Activated CD4-positive, alpha-beta T cell treated with anti-CD3 and anti-CD28 coated beads, Interleukin-2, amount 50 U/mL, for 16 hours (primary cell): ENCODE results near the gene NRG2.

Source experiments
- DNase-seq: peaks from one replicate; pipeline ENCODE4 v3.0.0-alpha.2; 2020

NRG2 gene

DNA sequence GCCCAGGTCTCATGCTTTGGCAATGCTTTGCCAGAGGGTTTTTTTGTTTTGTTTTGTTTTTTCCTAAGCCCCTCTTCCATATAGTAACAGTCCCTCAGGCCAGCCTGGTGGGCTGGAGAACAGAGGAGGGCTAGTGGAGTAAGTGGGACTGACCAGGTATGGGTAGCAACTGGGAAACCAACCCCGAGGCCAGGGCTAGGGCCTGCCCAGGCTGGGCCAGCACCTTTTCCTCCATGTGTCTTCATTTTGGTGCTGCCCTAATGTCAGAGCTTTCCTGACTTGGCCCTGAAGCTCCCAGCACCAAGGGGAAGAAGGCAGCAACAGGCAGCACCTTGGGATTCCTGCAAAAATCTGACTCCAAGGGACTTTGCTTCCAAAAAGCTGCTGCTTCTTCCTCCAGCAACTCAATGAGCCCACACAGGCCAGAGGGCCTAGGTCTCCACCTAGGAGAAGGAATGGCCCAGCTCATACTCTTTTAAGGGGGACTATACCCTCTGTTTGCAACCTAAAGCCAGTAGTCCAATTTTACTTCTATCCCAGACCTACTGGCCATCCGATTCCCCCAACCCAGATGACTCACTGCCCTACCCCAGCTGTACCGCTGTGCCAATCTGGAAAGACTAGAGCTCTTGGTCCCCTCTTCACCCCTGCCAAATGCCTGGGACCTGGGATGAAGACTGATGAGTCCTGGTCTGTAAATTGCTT, 142.4 kb downstream of the NRG2 start:
- no peak for DNase-seq

DNA sequence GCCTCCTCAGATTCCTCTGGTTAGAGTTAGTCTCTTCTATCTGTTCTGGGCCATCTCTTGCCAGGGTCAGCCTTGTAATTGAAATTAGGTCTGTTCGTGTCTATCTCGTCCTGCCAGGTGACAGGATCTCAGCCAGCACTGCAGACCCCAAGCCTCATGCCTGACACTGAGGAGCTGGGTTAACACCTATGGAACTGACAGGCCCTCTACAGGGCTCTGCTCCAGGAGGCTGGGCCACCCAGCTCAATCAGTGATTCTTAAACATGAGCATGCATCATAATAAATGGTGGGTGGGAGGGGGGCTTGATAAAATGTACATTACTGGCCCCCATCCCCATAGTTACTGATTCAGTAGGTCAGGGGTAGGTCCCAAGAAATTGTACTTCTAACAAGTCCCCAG, 144.1 kb downstream of the NRG2 start:
- no peak for DNase-seq

- DNase-seq: no peak
These were observed 145.1 kb downstream of the NRG2 start for GRCh38 chr5:139897982-139898381.

GRCh38 chr5:139897342-139897741, 145.8 kb downstream of the NRG2 start:
- DNase-seq: no peak

- DNase-seq: no peak
These were observed 146.4 kb downstream of the NRG2 start for GRCh38 chr5:139896718-139897117.

DNA sequence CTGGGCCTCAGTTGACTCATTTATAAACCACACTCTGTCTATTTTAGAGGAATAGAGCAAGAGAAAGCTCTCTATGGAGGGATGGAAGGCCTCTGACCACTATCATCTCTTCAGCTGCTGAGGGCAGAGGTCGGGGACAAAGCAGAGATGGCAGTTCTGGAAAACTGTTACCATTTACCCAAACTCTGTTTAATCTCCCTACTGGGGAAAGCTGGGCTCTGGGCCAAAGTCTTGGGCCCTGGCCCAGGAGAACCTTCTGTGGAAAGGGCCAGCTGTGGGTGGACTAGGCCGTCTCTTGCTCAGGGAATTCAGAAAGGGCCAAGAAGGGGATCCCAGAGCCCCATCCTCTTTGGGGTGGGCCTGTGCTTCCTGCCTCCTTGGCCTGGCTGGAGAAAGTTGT, 147.5 kb downstream of the NRG2 start:
- DNase-seq: no peak

DNA sequence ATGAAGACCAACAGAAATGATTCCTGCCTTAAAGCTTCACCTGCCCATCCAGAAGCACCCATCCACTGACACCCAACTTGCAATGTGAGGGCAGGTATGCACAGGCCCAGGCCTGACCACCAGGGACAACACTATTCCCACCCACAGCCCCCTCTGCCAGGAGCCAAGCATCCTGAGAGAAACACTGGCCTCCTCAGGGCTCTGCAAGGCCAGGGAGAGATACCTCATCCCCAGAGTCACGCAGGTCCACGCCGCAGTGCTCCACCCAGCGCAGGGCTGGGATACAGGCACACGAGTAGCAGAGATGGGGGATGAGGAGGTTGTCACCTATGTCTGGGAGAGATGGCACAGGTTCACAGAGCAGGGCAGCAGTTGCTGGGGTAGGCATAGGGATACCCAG, 148.1 kb downstream of the NRG2 start:
- no peak for DNase-seq

- DNase-seq: no peak
These were observed 149.2 kb downstream of the NRG2 start for GRCh38 chr5:139893873-139894272.

DNA sequence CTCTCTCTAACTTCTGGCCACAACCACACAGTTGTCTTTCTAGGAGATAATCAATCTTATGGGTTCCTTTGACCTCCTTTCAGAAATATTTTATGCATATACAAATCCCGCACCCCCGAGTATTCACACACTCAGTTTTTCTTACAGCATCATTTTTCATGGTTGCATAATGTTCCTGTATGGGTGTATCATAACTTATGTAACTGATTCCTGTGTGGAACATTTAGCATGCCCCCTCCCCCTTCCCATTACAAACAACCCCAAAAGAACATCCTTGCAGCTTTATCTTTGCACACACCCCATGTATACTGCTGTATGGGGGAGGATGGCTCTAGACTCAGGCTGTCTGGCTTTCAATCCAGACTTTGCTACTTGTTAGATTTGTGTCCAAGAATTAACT, 153.7 kb downstream of the NRG2 start:
- DNase-seq: no peak

- DNase-seq: no peak
These were observed 154.7 kb downstream of the NRG2 start for GRCh38 chr5:139888370-139888769.

DNA sequence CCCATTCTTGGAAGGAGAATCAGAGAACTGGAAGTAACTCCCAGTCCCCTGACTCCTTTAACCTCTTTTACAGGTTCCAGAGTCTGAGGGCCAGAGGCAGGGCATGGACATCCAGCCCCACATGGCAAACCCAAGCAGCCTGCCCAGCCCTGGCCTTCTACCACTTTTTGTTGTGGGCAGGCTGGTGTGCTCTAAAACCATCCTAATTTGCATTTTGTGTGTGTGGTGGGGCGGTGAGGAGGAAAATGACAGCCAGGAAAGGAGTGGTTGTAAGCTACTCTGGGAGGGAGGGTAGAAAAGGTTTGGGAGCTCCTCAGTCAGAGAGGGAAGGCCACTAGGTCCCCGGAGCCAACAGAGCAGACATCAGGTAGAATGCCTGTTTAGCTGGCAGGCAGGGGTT, 156.9 kb downstream of the NRG2 start:
- DNase-seq: no peak

DNA sequence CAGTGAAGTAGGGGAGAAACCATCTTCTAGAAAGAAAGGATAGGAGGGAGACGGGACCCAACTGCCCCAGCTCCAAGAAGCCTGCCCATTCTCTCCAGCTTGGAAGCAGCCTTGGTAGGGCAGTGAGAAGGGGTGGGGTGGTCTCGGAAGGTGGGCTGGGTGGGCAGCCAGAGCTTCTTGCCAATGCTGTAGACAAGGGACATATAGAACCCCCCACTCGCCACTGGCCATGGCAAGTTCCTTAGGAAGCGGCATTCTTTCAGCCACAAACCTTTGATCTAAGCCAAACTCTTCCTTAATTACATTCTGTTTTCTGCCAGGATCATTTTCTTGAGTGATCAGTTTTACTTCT, 157.3 kb downstream of the NRG2 start:
- DNase-seq: no peak

- DNase-seq: no peak
These were observed 157.8 kb downstream of the NRG2 start for GRCh38 chr5:139885172-139885856.

- no peak for DNase-seq
These were observed 158.4 kb downstream of the NRG2 start for GRCh38 chr5:139884734-139885133.

GRCh38 chr5:139884144-139884543, 159.0 kb downstream of the NRG2 start:
- DNase-seq: no peak

GRCh38 chr5:139882961-139883539, 160.0 kb downstream of the NRG2 start:
- DNase-seq: no peak

DNA sequence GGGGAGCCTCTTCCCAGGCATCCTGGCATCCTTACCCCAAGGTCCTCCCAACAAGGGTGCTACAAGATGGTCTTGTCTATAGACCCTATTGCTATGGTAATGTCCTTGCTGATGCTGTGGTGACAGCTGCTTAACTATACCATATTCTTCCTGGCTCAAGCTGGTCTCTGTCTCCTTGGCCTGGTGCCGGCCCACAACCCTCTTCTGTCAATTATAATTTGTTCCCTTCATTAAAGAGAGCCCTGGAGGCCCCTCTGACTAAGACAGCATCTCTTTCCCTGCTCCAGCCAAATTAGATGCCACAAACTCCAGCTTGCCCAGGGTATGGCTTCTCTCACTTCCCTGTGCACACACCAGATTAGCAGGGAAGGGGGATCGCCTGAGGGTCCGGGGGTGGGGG, 160.8 kb downstream of the NRG2 start:
- no peak for DNase-seq

- DNase-seq: no peak
These were observed 161.9 kb downstream of the NRG2 start for GRCh38 chr5:139881143-139881733.

DNA sequence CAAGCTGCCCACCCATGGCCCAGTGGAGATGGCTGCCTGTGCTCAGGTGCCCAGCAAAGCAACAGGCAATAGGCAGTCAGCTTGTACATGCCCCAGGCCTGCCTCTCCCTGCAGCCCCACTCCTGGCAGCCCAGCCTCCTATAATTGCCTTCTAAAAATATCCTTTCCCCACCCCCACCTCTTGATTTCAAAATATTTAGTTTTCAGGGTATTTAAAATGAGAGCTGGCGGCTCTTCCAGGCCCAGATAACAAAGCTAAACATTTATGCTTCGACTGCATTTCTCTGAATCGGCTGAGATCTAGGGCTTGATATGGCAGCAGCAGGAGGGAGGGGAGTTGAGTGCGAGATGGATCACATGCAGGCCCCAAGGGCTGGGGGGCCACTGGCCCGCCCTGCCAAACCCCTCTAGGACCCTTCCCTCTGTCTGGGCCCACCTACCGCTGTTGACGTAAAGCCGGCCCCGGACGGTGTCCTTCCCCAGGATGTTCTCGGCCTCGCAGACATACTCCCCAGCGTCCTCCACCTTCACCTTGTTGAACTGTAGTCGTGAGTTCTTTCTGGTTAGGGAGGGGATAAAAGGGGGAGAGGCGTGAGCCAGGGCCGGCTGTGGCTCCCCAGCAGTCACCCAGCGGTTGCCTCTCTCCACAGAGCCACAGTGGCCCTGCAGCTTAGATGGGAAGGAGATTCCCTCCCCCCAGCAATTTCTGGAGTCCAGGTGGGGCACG, 162.5 kb downstream of the NRG2 start:
- no peak for DNase-seq

- DNase-seq: no peak
These were observed 165.0 kb downstream of the NRG2 start for GRCh38 chr5:139878093-139878492.

DNA sequence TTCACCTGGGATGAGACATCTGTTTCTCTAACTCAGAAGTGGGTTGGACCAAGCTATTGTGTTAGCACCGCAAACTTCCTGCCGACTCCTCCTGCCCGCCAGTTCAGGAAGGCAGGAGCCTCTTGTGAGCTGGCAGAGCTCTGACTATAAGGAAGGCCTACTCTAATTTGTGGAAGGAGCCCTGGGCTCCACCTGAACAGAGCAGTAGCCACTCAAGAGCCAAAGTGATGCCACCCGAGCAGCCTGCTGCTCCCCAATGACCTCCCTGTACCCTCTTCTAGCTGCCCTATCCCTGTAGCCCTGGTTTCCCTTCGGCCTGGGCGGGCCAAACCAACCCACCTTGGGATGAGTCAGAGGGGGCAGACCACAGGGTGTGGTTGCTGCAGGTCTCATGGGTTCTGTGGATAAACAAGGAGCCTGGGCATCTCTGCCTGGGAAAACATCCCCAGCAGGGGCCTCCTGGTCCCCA, 165.9 kb downstream of the NRG2 start:
- DNase-seq: no peak

DNA sequence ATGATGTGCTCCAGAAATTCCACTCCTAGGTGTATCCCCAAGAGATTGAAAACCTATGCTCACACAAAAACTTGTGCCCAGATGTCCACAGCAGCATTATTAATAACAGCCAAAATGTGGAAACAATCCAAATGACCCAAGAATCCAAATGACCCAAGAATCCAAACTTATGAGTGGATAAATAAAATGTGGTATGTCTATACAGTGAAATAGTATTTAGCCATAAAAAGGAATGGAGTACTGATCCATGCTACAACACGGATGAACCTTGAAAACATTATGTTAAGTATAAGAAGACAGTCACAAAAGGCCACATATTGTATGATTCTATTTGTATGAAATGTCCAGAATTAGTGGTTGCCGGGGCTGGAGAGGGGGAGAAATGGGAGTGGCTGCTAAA, 167.1 kb downstream of the NRG2 start:
- DNase-seq: no peak
